ENCODE measurements around the gene KCNK3. TPM values are rescaled to one million over a fixed set of nuclear protein-coding genes. Genes with fewer than 3 reads are reported as not detected.

KCNK3 gene
- total and polyA plus RNA-seq, 2 donors (not counting 3 experiments of a cell fraction or from before 2014, with no cell fraction given) = not detected

GRCh38 chr2:26717362-26717761 lies 24.8 kb downstream of the KCNK3 start:
- Histone ChIP-seq H4K20me1 (replicated peaks; ENCODE audit: control insufficient read depth, extremely low read depth, insufficient read depth, low read length) (no peaks in the 10 kb centered on the region), H3K9me1 (replicated peaks; ENCODE audit: control insufficient read depth, extremely low read depth, insufficient read depth, low read length) (no peaks in the 10 kb centered on the region), H3K79me2 (ENCODE audit: control insufficient read depth, insufficient read depth, low read length) (no peaks in the 10 kb centered on the region), H3K4me1 (ENCODE audit: control insufficient read depth, extremely low read depth, insufficient read depth, low read length) (no peaks in the 10 kb centered on the region), H3K9ac (replicated peaks; ENCODE audit: extremely low read depth, insufficient read depth, low read length) (no peak overlapping the region), H3K4me2 (ENCODE audit: insufficient read depth, low read length) (no peak overlapping the region), H3K4me3 (replicated peaks in 1 of 3; ENCODE audit: insufficient read depth in 1 of 3, low read depth in 1 of 3, low read length in 3 of 3) (no peak overlapping the region), H3K27me3 (ENCODE audit: control insufficient read depth in 2 of 2, insufficient read depth in 2 of 2, low read length in 2 of 2) (no peaks in the 10 kb centered on the region), H3K9me3 (replicated peaks; ENCODE audit: control insufficient read depth, insufficient read depth, low read length) (no peaks in the 10 kb centered on the region), H2AFZ (ENCODE audit: low read depth, low read length) (no peak overlapping the region), H3K27ac (ENCODE audit: insufficient read depth, low read depth, low read length) (no peak overlapping the region), H3K36me3 (ENCODE audit: control insufficient read depth in 2 of 2, extremely low read depth in 1 of 2, insufficient read depth in 2 of 2, low read length in 2 of 2) (no peaks in the 10 kb centered on the region)
- no peak for DNase-seq (ENCODE audit: low read depth, low spot score)
- TF ChIP-seq EZH2 (IDR thresholded peaks at IDR 0.05; ENCODE audit: borderline replicate concordance, low read depth, low read length, severe bottlenecking) = no peak
- TF ChIP-seq MAX (IDR thresholded peaks at IDR 0.05; ENCODE audit: insufficient read depth, insufficient read length) = no peak
- TF ChIP-seq POLR2AphosphoS5 (IDR thresholded peaks at IDR 0.05; ENCODE audit: insufficient read depth, low read depth, low read length) = no peak
- no peak for TF ChIP-seq MYC (IDR thresholded peaks at IDR 0.05; ENCODE audit: low read depth, low read length)
- TF ChIP-seq JUN (IDR thresholded peaks at IDR 0.05; ENCODE audit: borderline replicate concordance, insufficient read depth, insufficient read length, low read depth) = no peak
- no peak for TF ChIP-seq GATA2 (IDR thresholded peaks at IDR 0.05; ENCODE audit: insufficient read depth, insufficient read length, low read depth, low read length)
- no peak for TF ChIP-seq POLR2A (IDR thresholded peaks at IDR 0.05; ENCODE audit: low read depth, low read length)
- no peak for TF ChIP-seq FOS (IDR thresholded peaks at IDR 0.05; ENCODE audit: borderline replicate concordance, insufficient read depth, low read length)
- no peak for TF ChIP-seq CTCF (IDR thresholded peaks at IDR 0.05; ENCODE audit: extremely low read depth in 1 of 2, insufficient read depth in 1 of 2, low read depth in 1 of 2, low read length in 2 of 2)
- CTCF ChIA-PET = interaction anchor here (1.1 kb wide), 1 partner anchor 29 kb away, joined by 3 read pairs; no protein-coding TSS in a partner anchor
- POLR2A ChIA-PET = no interaction called here
- BruUV-seq (replicated peaks) = no TSS peak
- no peak for FAIRE-seq
- dilution Hi-C loops (cut with MboI; ENCODE audit: extremely low pct_ligation_motif_present, low sequenced_read_pairs) (no loop called here), intact Hi-C loops (cut with micrococcal nuclease) (no loop called here)

All from endothelial cell of umbilical vein (primary cell).